SU-DHL-6 (cell line): ENCODE data around the gene LDLRAD2.

Experiments
- CTCF ChIP-seq: fragments of 200-600 bp; sonication (generic); IDR thresholded peaks from one replicate; pipeline ENCODE4 v1.5.1; 2017; ENCODE audit warnings: antibody characterized with exemption, mild to moderate bottlenecking, low read length, moderate library complexity; ENCODE audit not compliant: insufficient read depth, poor library complexity, severe bottlenecking
- EZH2phosphoT487 ChIP-seq: fragments of 200-600 bp; sonication (generic), shearing (Covaris generic); conservative IDR thresholded peaks from 2 replicates; pipeline ENCODE4 v1.6.1; 2018; ENCODE audit warnings: mild to moderate bottlenecking, antibody characterized with exemption, low read length, moderate library complexity, mixed read lengths

GRCh38 chr1:21871943-21872342 lies 59.9 kb downstream of the LDLRAD2 start:
- no peak for TF ChIP-seq CTCF
- TF ChIP-seq EZH2phosphoT487 = no peak
